ENCODE results near the gene RIPOR3.
"Not testable (repeated sequence)": the region's sequence is repeated elsewhere in the genome, so short reads cannot be mapped to it uniquely, and the experiment has no call there.

RIPOR3 gene

DNA sequence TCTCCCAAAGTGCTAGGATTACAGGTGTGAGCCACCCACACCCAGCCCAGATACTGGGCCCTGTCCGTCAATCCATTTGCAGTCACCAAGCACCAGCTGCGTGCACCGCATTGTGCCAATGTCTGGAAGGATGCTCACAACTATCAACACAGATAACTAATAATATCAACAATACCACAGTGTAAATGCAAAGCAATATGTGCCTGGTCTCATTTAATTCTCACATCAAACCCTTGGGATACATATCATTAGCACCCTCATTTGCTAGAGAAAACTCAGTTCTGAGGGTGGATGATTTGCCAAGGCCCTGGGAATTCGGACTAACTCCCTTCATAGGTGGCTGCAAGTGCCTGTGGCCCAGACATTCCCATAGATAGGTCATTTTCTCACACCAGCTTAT is 14.5 kb downstream of the RIPOR3 start:
- DNase-seq = no peak

- not testable (repeated sequence) for DNase-seq
Measured at GRCh38 chr20:50676377-50676731, 15.0 kb downstream of the RIPOR3 start.

DNA sequence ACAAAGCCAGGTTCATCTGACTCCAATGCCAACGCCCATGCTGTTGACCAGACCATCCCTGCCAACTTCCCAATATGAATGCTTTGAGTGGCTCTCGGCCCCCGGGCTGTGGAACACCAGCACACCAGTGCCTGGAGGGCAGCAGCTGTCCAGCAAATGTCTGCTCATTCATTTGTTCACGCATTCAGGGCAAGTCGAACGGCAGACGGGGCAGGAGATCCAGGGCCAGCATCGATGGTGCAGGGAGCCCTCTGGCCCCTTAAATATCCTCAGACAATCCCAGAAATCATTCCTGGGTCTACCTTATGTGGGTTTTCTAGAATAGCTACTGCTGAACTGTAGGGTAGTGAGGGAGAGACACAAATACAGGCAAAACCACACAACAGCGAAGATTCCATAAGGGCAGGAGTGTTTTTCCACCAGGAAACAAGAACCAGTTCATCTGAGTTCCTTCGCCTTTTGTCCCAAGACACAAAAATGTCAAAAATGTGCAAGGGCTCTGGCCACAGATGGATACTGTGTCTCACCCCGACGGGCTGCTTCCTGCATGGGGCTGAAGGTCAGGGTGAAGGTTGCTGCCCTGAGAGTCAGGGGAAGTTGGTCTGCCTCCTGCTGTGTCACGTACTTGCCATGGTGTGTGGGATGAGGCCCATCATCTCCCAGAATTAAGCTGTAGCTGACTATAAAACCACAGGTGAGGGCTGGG is 15.5 kb downstream of the RIPOR3 start:
- no peak for DNase-seq

DNA sequence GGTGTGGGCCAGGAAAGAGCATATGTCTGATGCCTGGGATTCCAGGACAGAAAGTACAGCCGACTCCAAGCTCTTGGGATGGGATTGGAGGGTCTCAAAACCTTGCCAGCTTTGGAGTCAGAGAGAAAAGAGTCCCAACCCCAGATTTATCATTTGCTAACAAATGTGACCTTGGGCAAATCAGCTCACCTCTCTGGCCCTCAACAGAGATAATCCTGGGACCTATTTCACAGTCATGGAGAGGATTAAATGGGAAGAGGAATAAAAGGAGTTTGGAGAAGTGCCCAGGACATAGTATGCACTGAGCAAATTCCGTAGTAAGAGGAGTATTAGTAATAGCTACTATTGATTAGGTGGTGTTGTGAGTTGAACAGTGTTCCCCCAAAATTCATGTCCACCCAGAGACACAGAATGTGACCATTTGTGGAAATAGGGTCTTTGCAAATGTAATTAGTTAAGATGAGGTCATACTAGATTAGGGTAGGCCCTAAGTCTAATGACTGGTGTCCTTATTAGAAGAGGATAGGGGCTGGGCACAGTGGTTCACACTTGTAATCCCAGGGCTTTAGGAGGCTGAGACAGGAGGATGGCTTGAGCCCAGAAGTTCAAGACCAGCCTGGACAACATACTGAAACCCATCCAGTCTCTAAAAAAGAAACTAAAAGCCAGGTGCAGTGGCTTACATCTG is 17.1 kb downstream of the RIPOR3 start:
- DNase-seq = no peak

DNA sequence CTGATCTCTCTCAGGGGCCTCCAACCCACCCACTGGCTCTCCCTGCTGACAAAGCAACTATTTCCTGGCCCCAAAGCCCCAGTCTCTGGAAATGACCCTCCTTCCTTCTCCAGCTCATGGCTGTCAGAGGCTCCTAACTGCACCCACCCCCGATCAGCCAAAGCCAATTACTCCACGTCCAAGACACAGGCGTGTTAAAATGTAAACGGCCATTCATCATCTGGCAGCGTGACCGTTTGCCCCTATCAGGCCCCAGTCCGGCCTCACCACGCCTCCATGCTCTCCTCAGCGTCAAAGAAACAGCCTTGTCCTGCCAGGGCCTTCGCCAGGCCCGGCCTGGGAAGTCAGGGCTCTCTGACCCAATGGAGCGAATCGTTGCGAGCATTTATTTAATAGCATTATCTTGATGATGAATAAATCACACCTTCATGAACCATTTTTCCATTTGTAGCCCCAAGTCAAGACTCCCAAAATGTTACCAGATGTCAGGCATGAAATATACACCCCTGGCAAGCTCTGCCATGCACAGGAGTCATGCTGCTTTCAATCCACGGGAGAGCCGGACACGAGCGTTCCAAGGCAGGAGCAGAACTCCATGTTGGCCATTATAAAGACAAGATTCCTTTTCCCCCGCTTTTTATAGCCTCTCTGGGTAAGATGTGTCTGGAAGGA is 17.7 kb downstream of the RIPOR3 start:
- no peak for DNase-seq

- no peak for DNase-seq
Measured at GRCh38 chr20:50673146-50673465, 18.2 kb downstream of the RIPOR3 start.

DNA sequence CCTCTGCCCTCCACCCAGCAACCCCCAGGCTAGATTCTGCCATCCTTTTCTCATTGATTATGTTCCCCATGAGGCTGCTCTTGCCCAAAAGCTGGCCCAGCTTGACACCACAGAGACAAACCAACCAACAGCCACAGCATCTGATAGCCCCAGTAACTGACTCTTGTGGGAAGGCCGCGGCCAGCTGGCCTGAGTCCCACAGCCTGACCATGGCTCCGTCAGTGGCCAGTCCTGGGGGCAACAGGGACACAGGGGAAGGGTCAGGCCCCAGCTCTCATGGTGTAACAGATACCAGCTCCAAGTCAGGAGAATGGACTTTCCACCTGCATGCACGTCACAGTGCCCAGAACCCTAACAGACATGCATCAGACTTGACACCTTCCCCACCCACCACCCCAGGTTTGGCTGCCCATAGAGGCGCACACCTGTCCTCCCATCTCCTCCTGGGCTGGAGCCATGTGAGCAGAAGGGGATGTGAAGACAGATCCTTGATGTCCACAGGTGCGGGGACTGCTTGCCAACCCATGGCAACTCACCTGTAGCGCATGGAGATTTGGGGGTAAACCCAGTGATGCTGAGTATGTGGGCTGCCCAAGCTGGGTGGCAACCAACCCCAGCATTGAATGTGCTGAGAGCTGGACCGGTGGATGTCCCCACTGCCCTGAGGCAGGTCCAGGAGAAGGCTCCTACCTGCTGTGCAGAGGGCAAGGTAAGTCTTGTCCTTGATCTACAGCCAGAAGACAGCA is 18.8 kb downstream of the RIPOR3 start:
- DNase-seq = no peak

DNA sequence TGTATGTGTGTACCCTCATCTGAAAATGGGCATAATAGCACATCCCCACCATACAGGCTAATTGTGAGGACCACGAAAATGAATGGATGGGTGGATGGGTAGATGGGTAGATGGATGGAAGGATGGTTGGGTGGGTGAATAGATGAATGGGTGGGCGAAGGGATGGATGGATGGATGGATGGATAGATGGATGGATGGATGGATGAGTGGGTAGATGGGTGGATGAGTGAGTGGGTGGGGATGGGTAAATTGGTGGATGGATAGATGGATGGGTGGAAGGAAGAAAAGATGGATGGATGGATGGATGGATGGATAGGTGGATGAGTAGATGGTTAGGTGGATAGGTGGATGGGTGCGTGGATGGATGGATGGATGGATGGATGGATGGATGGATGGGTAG is 19.7 kb downstream of the RIPOR3 start:
- DNase-seq = no peak

DNA sequence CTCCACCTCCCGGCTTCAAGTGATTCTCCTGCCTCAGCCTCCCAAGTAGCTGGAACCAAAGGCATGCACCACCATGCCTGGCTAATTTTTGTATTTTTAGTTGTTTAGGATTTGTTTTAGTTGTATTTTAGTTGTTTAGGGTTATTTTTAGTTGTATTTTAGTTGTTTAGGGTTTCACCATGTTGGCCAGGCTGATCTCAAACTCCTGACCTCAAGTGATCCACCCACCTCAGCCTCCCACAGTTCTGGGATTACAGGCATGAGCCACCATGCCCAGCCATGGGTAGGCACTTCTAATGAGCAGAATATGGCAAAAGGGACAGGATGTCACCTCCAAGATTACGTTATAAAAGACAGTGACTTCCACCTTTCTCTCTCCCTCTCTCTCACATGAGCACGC is 20.3 kb downstream of the RIPOR3 start:
- not testable (repeated sequence) for DNase-seq

DNA sequence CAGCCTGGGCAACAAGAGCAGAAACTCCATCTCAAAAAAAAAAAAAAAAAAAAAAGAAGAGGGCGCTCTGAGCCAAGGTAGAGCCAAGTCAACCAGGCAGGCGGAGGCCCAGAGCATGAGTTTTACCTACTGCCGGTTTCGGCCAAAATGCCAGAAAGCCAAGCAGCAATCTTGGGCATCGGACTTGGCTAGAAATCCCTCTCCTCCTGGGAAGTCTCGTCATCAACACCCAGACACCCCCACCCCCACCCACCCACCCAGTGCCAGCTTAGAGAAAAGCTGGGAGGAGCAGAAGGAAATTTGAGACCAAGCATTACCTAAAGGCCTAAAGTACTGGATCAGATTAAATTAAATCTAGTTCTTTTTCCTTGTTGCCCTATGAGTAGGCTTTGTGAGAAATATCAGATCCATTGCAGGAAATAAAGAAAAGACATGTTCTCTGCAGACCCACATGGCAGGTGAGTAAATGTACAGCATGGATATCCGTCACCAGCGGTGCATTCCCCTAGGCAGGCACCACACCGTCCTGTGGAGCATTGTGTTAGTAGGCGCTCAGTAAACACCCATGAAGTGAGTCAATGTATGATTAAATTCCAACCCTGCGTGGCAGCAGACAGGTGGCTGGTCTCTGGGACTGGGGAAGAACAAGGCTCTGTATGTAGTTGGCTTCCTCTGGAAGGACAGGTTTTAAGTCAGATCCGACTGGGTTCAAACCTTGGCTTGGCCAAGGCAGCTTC is 21.0 kb downstream of the RIPOR3 start:
- DNase-seq = no peak

DNA sequence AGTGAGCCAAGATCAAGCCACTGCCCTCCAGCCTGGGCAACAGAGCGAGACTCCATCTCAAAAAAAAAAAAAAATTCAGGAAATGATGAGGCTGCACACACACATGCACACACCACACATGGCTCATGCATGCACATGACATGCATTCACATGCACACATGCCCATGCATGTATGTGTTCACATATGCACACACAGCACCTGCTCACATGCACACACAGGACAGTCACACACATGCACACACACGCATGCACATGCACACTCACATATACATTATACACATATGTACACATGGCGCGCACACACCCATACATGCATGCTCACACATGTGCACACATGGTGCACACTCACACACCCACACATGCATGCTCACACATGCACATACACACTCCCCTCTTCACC is 22.5 kb downstream of the RIPOR3 start:
- no peak for DNase-seq

DNA sequence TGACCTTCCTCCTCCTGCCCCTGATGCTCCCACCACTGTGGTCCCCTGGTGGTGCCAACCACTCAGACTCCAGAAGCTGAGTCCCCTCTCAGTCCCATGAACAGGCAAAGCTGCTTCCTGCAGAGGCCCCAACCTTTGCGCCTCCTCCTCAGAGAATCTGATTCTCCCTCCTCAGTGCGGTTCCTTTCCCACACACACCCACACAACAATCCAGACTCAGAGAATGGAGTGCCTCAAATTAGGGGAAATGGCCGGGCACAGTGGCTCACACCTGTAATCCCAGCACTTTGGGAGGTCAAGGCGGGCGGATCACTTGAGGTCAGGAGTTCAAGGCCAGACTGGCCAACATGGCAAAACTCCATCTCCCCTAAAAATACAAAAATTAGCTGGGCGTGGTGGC is 23.0 kb downstream of the RIPOR3 start:
- DNase-seq = no peak

- no peak for DNase-seq
Measured at GRCh38 chr20:50666709-50667298, 24.5 kb downstream of the RIPOR3 start.

- no peak for DNase-seq
Measured at GRCh38 chr20:50664254-50664653, 27.1 kb downstream of the RIPOR3 start.

- no peak for DNase-seq
Measured at GRCh38 chr20:50663095-50663821, 28.1 kb downstream of the RIPOR3 start.

- no peak for DNase-seq
Measured at GRCh38 chr20:50659975-50660670, 31.2 kb downstream of the RIPOR3 start.

DNA sequence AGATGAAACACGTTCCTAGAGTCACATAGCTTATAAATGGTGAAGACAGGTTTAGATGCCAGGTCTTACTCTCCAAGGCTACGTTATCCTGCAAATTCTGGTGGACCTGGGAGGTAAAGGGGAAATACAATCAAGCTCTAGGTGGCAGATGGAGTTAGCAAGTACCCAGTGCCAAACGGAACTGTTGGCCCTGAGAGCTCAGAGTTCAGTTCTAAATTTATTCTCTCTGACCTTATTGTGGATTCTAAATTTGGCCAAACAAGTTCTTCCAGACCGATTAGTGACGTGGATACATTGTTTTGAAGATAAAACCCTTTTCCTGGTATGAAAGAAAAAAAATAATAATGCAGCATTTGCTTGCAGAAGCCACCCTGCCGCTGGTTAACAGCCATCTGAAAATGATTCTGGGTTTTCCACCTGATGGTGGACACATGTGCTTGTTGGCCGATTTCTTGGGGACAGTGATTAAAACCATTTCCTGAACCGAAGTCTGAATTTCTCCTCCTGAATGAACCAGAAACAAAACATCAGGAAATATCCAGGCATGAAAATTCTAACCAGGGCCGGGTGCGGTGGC is 32.5 kb downstream of the RIPOR3 start:
- no peak for DNase-seq

DNA sequence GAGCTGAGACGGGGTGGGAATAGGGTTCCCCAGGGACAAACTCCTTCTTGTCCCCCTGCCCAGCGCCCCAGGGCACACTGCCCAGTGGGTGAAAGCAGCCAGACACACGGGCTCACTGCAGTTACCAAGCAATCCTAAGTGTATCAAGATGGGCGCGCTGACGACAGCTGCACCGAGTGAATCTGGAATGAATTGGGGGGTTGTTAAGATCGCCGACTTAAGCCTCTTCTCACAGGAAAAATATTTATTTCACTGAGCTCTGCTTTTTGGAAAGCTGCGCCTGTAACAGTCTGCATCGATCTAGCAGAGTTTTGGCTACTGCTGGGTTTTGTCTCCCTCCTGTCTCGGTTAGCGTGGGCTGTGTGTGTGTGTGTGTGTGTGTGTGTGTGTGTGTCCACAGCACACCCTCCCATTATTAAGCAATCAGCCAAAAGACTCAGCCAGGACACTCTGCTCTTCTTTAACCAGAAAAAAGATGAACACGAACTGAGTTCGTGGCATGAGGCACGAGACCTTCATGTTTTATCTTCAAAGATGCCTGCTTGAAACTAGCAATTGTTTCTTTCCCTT is 35.9 kb downstream of the RIPOR3 start:
- no peak for DNase-seq

DNA sequence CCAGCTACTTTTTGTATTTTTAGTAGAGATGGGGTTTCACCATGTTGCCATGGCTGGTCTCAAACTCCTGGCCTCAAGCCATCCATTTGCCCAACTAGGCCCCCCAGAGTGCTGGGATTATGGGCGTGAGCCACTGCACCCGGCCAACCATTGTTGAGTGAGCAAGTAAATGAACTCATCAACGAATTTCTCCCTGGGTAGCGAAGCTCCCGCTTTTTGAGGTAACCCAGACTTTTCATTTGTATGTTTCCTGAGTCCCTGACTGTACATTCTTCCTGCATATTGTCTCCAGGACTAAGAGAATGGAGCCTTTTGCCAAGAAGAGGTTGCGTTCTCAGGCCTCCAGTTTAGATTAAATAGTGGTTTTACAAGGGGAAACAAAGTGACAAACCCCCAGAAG is 36.4 kb downstream of the RIPOR3 start:
- DNase-seq = no peak

DNA sequence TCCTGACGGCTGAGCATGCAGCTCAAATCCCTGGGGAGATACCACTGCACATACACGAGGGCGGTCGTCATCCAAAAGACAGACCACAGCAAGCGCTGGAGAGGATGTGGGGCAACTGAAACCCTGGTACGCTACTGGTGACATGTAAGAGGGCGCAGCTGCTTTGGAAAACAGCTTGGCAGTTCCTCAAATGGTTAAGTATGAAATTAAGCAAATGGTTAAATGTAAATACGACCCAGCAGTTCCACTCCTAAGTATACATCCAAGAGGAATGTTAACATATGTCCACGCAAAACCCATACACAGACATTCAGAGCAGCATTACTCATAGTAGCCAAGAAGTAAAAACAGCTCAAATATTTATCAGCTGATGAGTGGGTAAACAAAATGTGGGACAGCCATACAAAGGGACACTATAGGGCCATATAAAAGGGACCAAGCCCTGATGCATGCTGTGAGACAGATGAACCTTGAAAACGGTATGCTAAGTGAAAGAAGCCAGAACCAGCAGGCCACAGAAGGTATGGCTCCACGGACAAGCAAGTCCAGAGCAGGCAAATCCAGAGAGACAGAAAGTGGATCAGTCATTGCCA is 38.5 kb downstream of the RIPOR3 start:
- no peak for DNase-seq

Data from NCI-H524 treated with DMSO at 0.1 percent for 48 hours (cell line).